HG02973 (cell line): ENCODE measurements around the gene FOSL2.

ENCODE experiments used
- ATAC-seq: cut with Tn5 transposase; IDR thresholded peaks from one replicate; pipeline ENCODE4 v1.9.1; 2021; ENCODE audit warnings: moderate library complexity; ENCODE audit not compliant: unreplicated experiment

FOSL2 gene

DNA sequence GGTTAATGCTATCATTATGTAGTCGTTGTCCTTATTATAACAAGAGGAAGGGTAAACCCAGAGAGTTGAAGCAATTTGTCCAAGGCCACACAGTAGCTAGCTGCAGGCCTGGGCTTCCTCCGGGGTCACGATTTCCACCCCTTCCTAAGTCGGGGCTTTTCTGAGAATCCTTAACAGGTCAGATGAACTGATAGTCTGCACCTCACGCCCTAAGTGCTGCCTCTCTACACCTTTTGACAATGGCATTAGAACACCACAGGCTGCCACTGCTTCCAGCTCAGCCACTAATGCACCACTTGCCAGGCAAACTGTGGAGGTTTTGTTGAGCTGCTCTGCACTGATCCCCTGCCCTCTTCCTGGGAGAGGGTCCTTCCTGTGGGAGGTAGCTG lies 37.7 kb downstream of the FOSL2 start:
- no peak for ATAC-seq

DNA sequence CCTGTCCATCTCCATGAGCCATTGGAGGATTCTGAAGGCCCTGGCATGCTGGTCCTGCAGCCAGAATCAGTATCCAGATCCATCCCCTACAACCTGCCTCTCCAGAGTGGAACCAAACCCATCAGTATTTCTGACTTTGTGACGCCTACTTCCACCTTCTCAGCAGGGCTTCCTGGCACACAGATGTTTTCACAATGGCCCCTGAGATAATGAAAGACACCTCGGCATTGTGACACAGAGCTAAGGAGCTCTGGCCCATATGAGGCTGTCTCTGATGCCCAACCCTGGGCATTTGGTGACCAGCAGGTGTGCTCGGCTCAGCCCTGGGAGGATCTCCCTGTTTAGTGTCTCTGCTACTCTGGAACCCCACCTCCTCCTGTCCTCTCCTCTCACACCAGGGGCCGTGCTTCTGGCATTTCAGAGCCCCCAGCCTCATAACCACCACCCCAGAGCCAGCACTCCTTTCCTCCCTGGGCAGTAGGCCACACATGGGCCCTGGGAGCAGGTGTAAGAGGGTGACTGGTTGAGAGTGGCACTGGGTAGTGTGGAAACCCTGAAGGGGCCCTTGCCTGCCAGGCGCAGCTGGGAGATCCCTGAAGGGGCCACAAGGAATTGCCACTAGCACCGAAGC lies 38.2 kb downstream of the FOSL2 start:
- no peak for ATAC-seq

DNA sequence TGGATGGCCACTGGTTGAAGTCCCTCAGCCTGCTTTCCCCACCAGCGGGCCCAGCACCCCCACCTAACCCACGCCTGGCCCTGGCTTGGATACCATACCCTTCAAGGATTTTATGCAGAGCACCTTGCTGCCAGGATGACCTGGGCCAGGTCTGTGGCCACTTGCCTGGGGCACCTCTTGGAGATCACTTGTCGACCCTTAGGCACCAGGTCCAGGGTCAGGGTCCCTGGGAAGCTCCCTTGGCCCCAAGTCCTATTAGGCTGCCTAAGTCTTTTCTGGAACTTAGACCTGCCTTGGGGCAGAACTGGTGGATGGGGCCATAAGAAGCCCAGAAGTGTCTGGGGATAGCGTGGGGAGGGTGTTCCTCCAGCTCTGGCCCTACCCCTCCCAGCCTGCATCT lies 39.1 kb downstream of the FOSL2 start:
- ATAC-seq = no peak

DNA sequence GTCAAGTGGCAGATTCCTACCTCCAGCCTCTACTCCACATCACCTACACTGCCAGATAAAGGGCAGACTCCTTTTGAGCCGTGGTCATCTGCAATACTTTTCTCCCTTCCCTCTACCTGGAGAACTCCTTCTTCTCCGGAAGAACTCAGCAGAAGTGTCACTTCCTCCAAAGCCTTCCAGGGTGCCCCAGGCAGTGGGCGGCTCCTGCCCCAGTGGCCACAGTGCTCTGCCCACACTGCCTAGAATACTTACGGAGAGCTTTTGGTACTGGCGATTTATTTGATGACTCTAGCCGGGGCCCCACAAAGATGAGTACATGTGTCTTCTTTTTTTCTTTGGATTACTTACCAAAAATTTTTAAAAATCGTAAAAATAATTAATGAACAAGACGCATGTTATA lies 39.7 kb downstream of the FOSL2 start:
- ATAC-seq = no peak

DNA sequence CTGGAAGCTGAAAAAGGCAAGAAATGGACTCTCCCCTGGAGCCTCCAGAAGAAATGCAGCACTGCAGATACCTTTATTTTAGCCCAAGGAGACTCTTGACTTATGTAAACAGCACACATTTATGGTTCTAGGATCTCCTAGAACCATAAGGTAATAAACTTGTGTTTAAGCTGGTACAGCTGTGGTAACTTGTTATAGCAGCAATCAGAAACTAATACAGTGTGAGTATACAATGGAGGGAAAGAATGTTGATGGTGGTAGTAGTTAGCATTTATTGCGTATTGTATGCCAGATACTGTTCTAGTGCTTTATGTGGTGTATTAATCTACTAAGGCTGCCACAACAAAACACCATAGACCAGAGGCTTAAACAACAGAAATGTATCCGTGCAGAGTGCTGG lies 40.6 kb downstream of the FOSL2 start:
- ATAC-seq = no peak

DNA sequence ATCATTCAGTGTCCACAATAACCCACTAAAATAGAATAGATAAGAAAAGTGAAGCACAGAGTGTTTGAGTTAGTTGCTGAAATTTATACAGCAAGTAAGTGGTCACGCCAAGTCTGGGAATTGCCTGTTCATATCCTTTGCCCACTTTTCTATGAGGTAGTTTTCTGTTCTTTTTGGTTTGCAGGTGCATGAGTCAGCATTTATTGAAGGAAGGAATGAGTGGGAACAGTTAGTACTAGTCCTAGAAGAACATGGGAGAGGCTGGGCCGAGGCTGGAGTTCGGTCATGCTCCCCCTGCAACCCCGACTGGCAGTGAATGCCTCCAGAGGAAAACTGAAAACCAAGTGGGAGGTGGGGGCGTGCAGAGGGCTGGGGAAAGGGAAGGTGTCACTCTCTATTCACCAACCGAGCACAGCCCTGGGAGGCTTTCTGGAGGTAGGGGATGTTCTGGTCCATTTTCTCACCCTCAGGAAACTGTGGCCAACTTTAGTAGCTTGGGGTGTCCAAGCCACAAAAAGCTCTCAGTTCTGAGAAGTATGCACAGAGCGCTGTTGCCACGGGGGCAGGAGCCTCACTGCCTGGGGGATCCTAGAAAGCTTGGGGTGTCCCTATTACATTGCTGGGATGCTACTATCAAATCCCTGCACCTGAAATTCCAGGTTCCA lies 41.4 kb downstream of the FOSL2 start:
- ATAC-seq = no peak

DNA sequence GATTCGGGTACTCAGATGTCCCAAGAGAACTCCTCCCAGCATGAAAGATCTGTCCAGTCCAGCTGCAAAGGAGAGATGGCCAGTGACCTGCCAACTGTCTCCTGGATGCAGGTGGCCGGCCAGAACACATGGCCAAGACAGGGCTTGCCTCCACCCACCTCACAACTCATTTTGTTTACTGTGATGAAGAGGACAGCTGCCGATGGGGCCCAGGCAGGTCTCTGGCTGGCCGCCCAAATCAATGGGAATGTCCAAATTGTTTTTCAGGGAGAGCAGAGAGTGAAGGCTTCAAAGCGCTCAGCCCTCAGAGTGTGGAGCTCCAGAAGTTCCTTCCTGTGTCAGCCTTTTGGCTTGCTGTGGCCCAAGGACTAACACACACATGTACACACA lies 41.9 kb downstream of the FOSL2 start:
- ATAC-seq = no peak

DNA sequence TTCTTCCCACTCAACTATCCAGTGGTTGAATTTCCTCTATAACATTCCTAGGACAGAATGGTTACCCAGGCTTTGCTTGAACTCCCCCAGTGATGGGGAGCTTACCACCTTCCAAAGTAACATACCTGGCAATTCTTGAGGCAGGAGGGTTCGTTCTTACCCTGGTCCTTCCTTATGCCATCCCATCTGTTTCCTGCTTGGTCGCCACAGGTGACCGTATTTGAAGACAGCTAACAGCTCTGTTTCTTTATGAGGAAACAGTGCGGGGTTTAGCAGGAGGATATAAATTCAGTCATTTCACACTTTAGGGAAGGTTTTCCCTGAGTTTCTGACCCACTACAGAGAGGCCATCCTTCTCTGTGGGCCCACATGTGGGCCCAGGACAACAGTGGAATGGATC lies 42.6 kb downstream of the FOSL2 start:
- no peak for ATAC-seq

DNA sequence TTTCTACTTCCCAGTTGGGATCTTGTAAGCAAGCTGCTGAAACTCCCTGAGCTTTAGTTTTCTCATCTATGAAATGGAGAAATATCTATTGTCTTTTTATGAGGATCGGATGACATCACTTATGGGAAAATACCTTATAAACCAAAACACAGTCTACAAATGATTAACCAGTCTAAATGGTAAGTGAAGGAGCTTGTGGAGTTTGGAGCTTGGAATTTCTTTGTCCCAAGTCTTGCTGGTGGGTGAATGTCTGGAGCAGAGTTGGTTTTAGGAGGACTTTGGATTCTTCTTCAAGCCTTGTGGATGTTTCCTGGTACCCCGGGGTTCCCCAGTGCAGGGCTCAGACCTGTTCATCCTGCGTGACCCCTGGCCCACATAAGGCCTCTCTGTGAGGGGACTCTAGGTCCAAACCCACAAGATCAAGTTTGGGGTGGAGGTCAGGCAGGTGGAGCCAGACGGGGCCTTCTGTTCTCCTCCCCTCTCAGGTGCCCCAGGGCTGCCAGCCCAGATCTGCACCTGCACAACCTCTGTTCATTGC lies 43.2 kb downstream of the FOSL2 start:
- ATAC-seq = no peak

DNA sequence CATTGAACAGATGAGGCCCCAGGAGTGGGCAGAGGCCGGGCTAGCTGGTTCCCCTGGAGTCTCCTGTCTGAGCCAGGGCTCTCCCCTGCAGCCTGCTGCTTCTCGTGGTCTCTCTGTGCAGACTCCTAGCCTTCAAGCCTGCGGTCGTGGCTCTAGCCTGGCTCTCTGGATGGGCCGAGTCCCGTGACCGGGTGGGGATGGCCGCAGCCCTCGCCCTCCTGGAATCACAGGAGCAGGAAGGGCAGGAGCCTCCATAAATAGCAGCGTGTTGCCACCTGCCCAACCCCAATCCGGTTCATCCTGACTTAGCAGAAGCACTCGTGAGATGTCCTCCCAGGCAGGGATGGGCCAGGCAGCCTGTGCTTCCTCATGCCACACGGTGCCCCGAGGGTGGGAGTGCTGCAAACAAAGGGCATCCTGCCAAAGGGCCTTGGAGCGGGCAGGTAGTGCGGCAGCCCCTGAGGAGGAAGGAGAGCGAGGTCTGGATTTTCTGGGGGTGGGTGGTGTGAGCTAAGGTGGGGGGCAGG lies 43.9 kb downstream of the FOSL2 start:
- no peak for ATAC-seq

DNA sequence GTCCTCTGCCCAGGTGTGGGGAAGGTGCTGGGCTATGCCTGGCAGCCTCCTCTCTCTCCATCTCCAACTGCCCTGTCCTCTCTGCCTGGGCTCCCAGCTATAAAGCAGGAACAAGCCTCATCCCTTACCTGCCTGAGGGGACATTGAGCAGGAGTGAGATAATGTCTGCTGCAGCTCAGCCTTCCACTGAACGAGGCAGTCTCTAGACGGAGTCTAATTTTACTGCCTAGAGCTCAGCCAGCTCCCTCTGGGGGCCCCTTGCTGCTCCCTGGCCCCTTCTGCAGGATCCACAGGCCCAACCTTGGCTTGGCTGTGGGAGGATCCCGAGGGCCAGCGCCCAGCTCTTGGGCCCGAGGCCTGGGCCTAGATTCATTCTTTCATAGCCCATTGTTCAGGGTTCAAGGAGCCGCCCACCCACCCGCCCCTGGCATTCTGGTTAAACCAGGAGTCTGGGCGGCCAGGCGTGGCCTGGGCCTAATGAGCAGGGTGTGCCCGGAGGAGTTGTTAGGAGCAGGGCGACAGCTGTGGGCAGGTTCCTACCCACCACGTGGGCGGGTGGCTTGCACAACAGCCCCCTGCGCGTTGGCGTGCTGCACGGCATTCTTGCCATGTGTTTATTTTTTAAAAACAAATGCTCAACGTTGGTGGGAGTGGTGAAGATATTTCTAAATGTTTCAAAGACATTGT lies 44.6 kb downstream of the FOSL2 start:
- no peak for ATAC-seq

DNA sequence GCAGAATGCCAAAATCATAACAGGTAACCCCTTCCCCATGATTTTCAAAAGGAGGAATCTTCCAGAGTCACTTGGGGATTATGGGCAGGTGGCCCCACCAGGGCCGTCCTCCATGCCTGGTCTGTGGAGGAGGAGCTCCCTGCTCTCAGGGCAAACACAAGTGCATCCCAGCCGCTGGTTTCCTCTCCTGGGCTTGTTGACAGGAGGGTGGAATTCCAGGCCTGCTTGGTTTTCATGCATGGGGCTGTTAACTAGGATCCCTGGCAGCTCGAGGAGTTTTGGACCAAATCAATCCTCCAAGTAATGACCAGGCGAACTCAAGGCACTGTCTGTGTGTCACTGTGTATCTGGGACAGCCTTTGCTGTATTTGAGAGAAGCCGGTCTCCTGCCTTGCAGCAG lies 45.3 kb downstream of the FOSL2 start:
- no peak for ATAC-seq

DNA sequence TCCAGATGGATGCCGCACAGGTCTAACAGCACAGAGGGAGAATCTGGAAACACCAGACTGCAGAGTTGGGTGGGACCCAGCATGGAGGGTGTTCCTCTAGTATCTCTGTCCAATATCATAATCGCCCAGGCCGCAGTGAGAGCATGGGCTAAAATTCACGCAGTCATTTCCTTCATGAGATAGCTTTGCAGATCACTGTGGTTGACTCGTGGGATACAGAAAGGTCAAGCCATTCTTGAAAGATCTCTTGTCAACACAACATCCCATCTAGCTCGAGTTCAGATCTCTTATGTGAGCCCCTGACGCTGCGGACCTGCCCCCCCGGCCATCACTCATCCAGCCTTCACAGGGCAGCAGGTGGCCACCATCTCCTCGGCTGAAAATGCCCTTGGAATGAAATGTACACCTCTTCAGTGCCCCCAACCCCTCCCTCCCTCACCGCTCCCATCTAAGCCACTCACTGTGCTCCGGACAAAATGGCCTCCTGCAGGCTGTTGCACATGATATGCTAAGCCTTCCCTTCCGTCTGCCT lies 45.9 kb downstream of the FOSL2 start:
- ATAC-seq = no peak

DNA sequence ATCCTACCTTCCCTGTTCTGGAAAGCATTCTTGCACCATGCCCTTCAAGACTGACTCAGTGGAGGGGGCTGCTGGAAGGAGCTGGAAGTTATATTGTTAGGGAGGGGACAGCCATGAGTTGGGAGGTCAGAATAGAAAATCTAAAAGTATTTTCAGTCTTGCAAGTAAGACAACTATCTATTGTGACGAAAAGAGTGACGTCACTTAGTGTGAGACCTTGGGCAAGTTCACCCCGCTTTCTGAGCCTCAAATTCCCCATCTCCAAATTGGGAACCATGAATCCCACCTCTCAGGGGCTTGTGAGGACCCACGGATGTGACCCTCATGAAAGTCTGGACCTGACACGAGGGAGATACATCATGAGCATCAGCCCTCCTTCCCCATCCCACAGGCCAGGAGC lies 46.5 kb downstream of the FOSL2 start:
- ATAC-seq = no peak

DNA sequence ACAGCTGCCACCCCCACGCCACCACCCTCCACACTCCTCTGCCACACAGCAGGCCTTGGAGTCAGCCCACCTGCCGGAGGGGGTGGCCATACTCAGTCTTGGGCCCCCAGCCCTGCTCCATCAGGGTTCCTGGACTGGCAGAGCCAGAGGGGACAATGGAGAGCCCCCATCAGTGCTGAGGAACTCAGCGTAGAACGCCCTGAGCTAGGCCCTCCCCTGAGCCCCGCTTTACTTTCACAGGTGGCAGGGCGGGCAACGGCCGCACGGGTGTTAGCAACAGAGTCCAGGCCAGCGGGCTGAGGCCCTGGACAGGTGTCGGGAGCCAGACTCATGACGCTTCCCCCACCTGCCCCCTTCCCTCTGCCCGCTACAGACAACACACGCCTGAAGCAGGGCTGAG lies 47.1 kb downstream of the FOSL2 start:
- ATAC-seq = no peak

DNA sequence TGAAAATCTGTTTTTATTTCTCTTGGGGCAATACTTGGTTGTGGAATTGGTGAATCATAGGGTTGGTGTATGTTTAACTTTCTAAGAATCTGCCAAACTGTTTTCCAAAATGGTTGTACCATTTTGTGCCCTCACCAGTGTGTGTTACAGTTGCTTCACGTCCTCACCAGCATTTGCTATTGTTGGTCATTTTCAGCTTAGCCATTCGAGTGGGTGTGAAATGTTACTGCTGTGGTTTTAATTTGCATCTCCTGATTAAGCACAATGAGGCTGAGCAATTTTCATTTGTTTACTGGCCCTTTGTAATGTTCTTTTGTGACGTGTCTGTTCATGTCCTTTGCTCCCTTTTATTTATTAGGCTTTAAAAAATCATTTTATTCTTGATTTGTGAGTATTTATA lies 49.7 kb downstream of the FOSL2 start:
- no peak for ATAC-seq

DNA sequence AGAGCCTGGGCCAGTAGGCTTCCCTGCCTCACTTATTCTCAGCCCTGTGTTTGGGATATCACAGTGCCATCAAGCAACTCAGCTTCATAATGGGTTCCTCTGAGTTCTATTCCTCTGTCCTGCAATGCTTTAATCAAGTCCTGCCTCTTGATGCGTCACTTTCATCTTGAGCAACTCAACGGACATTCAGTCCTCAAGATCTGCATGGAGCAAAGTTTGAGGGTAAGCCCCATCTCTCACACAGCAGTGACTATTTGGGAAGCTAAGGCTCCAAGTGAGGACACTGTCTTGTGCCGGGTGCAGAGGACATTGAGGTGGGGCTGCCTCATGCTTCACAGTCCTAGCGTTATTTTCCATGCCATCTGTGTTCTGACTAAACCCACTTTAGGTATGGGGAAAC lies 52.3 kb downstream of the FOSL2 start:
- ATAC-seq = no peak

DNA sequence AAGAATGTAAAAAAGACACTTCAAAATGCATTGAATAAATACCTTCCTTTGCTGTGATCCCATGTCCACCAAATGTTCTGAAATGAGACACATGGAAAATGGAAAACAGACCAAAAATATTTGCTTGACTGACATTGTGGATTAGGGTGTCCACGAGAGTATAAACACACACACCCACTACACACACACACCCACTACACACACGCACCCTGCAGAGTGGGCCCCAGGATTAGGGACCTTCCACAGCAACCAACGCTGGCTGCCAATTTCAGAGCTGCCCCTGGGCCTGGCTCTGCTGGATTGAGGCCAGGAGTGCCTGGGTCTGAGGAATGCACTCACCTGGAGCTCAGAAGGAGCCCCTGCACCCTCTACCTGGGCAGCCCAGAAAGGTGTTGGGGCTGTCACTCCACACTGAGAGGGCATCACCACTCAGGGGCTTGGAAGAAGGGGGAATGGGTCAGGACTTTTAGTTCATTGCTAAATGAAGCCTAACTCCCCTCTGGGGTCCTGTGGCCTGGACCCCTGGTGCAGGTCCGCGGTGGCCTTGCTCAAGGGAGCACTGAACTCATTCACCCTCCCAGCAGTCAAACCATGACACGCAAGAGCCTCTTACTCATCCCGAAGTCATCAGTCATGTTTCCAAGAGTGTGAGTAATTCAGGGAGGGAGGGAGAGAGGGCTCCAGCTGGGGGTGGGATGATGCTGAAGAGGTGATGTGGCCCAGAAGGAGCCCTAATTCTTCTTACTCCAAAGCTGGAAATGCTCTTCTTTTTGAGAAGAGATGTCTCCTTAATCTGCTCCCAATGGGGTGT lies 53.0 kb downstream of the FOSL2 start:
- ATAC-seq = no peak

DNA sequence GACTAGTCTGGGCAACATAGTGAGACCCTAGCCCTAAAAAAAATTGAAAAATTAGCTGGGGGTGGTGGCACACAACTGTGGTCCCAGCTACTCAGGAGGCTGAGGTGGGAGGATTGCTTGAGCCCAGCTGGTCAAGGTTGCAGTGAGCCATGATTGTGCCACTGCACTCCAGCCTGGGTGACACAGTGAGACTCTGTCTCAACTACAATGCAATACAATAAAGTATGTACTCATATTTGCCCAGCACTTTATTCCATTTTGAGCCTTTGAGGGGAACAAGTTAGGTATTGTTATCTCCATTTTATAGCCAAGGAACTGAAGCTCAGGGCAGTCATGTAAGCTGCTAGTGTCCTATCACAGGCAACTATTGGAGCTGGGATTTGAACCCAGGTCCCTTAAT lies 53.9 kb downstream of the FOSL2 start:
- no peak for ATAC-seq

DNA sequence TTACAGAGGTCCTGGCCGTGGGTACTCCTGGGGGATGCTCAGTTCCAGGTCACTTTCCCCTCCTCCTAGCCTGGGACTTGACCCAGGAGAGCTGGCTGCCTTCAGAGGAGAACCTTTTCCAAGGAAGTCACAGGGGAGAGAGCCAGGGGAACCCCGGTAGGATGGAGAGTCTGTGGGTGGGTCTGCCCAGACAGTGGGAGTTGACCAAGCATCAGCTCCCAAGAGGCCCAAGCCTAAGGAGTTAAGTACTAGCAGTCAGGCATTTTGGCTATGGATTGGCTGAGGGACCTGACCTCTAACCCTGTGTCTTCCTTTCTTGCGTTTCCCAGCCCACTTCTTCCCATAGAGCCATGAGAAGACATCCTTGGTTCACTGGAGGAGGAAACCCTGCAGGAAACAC lies 54.4 kb downstream of the FOSL2 start:
- ATAC-seq = no peak
